NCI-H2171 (cell line): Measurements from ENCODE around the gene PDPK1.
"Not testable (repeated sequence)": the region's sequence is repeated elsewhere in the genome, so short reads cannot be mapped to it uniquely, and the experiment has no call there.

Experiments used
- DNase-seq: peaks from one replicate; lab custom pipeline; 2025; lab: John Stamatoyannopoulos, UW

PDPK1 gene

GRCh38 chr16:2611877-2612276 is 74.1 kb downstream of the PDPK1 start:
- DNase-seq = not testable (repeated sequence)

DNA sequence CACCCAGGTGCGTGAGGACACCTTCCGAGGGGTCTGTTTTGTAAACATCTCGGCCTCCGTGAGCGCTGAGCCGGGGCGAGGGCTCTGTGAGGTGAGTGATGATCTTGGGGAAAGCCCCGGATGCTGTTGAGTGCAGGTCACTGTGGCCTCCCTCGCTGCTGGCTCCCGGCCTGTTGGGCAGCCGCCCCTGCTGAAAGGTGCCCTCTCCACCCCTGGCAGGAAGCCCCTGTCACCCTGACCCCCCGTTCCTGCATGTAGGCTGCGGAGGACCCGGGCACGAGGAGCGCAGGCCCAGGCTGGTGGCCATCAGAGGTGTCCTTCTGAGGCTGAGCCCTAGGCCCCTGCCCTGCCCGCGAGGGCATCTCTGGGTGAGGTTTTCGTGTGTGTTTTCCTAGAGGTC is 75.4 kb downstream of the PDPK1 start:
- DNase-seq = not testable (repeated sequence)

DNA sequence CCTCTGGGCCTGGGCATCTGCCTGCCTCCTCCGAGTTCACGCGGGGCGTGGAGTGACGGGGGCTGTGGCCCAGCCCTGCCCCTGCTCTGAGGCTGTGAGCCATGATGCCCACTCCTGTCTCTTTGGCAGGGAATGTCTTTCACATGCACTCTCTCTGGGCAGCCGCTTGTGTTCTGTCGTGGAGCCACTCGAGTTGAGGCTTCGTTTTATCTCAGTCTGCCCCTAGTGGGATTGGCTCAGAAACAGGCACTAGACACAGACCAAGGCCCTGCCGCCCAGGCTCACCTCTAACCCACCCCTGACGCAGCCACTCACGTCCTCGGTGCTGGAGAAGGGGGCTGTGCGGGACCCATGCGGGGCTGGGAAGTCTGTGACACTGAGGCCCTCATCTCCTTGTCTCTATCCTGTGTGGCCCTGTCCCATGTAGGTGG is 77.0 kb downstream of the PDPK1 start:
- DNase-seq = no peak

DNA sequence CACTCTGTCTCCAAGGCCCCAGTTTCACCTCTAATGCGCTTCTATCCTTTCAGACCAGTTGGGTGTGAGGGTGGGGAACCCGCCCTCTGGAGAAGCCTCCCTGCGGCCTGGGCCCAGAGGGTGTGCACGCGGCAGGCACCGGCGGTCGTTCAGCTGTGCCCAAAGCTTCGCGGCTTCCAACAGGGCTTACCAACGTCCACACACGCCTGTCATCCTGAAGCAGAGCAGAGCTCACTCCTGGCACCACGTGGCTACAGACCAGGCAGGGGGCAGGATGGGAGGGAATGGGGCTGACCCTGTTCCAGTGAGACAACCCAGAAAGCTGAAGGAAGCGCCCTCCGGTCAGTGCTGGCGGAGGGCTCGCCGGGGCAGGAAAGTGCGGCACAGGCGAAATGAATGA is 81.1 kb downstream of the PDPK1 start:
- DNase-seq = not testable (repeated sequence)

GRCh38 chr16:2619628-2620027 is 81.8 kb downstream of the PDPK1 start:
- not testable (repeated sequence) for DNase-seq

DNA sequence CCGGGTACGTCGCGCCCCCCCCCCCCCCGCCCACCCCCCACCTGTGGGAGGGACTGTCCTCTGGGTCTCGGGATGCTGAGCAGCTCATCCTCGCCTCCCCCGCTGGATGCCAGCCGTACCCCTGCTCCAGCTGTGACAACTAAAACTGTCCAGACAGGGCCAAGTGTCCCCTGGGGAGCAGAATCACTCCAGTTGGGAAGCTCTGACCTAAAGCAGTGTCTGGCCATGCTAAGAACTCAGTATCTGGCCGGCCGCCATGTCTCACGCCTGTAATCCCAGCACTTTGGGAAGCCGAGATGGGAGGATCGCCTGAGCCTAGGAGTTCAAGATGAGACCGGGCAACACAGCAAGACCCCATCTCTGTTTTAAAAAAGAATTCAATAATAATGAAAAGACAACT is 83.0 kb downstream of the PDPK1 start:
- DNase-seq = not testable (repeated sequence)

GRCh38 chr16:2621395-2621794 is 83.6 kb downstream of the PDPK1 start:
- DNase-seq = not testable (repeated sequence)

DNA sequence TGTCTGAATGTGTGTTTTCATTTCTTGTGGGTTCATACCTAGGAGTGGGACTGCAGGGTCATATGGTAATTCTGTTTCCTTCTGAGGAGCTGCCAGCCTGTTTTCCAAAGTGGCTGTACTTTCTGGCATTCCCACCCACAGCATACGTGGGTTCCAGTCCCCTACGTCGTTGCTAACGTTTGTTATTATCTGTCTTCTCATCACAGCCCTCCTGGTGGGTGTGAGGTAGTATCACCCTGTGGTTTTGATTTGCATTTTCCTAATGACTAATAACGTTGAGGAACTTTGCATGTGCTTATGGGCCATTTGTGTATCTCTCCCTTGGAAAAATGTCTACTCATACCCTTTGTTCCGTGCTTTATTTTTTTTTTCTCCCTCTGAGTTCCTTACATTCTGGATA is 89.3 kb downstream of the PDPK1 start:
- not testable (repeated sequence) for DNase-seq

DNA sequence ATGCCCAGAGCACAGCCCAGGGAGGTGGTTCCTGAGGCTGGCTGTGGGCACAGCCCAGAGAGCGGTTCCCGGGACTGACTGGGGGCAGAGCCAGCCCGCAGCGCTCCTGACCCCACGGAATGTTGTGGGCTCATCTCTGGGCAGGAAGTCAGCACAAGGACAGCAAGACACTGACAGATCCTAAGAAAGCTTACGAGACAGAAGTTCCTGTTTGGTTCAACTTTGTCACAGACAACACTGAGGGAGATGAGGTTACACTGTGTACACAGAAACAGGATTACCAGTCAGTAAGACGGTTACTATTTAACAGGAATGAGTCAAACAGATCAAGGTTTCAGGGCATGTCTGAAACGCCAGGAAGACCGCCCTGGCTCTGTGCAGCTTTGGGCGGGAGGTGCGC is 93.4 kb downstream of the PDPK1 start:
- not testable (repeated sequence) for DNase-seq

GRCh38 chr16:2632291-2632690 is 94.5 kb downstream of the PDPK1 start:
- not testable (repeated sequence) for DNase-seq

GRCh38 chr16:2639071-2639721 is 101.4 kb downstream of the PDPK1 start:
- DNase-seq = not testable (repeated sequence)

DNA sequence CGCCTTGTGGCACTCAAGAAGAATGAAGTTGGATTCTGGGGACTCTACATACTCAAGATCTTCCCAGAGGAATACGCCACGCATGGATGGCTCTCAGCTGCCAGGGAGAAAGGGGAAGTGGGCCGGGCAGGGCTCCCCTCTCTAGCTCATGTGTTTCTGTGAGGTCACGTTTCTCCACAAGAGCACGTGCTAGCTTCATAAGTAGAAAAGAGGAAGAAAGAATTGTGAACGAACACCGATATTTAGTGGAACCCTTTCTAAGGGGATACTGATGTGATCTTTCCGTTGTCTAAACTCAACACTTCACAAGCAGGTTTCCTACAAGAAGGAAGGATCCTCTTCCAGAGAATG is 101.9 kb downstream of the PDPK1 start:
- DNase-seq = not testable (repeated sequence)

GRCh38 chr16:2642561-2642960 is 104.7 kb downstream of the PDPK1 start:
- DNase-seq = not testable (repeated sequence)

GRCh38 chr16:2644754-2645453 is 107.1 kb downstream of the PDPK1 start:
- DNase-seq = not testable (repeated sequence)

GRCh38 chr16:2651268-2651871 is 113.5 kb downstream of the PDPK1 start:
- not testable (repeated sequence) for DNase-seq
